Mucosa of descending colon (tissue), 3 donors: ENCODE results near the gene NFAM1. TPM values are rescaled to one million over a fixed set of nuclear protein-coding genes. Genes with fewer than 3 reads are reported as not detected.

Source experiments
- ATAC-seq: fragments of 200-7000 bp; cut with Tn5 transposase; one replicate; pipeline ENCODE4 v1.9.1; 2020; ENCODE audit warnings: mild to moderate bottlenecking, moderate library complexity
- DNase-seq, 3 donors: peaks; one replicate each; pipeline ENCODE4 v3.0.0-alpha.2; 2020
- H3K36me3 ChIP-seq: fragments of 200-600 bp; one replicate; pipeline ENCODE4 v1.8.0; 2021; ENCODE audit warnings: low read depth, mild to moderate bottlenecking
- H3K4me1 ChIP-seq: fragments of 200-600 bp; one replicate; pipeline ENCODE4 v1.8.0; 2021; ENCODE audit warnings: low read depth, mild to moderate bottlenecking
- H3K4me3 ChIP-seq: fragments of 200-600 bp; one replicate; pipeline ENCODE4 v1.8.0; 2021; ENCODE audit warnings: mild to moderate bottlenecking
- H3K9me3 ChIP-seq: fragments of 200-600 bp; one replicate; pipeline ENCODE4 v1.8.0; 2021; ENCODE audit warnings: mild to moderate bottlenecking
- CTCF ChIP-seq: fragments of 200-600 bp; IDR thresholded peaks from one replicate; pipeline ENCODE4 v1.8.0; 2022; ENCODE audit warnings: antibody characterized with exemption, mild to moderate bottlenecking
- intact Hi-C, 2 donors: fragments of 100-400 bp; cut with DNase I in 1 of 2; cut with micrococcal nuclease in 1 of 2; formaldehyde crosslinking; loops; one replicate each; pipeline versions ENCODE4 v1.11.0 to v1.11.1; 2022; cut with DNase I, micrococcal nuclease
- total RNA-seq, 3 donors: library from RNA; stranded (reverse); fragmentation: NEBNext Ultra II Directional in 2 of 3; extraction: Animal tissue kit (Norgen Biotek cat#: 25700) in 2 of 3; gene quantifications; one replicate each; pipeline versions ENCODE4 v1.2.1 to v1.2.4, GENCODE V29; 2021 to 2023
- donor health status: DM: no; HTN: no; CAD: no; lungs with moderate emphysema.
- donor health status: DM: no; HTN: no; CAD: no.
- donor health status: DM: no; HTN: yes; CAD: no.

The NFAM1 gene
- total RNA-seq, 3 donors from 2014 or later = 0.46 to 3.1 (median 2.9) TPM

- no peak for DNase-seq
- intact Hi-C loops = no loop called here
- peaks cover 9% of the 10 kb centered on the region for H3K4me1 ChIP-seq
- no peak for TF ChIP-seq CTCF
- no peaks in the 10 kb centered on the region for H3K36me3 ChIP-seq
- H3K9me3 ChIP-seq = no peaks in the 10 kb centered on the region
- ATAC-seq = peak; percentile 44
- H3K4me3 ChIP-seq = no peak overlapping the region
These were observed 88.6 kb downstream of the NFAM1 start for GRCh38 chr22:42343531-42344081.

GRCh38 chr22:42343121-42343454 lies 89.1 kb downstream of the NFAM1 start:
- TF ChIP-seq CTCF = no peak

GRCh38 chr22:42342426-42343120 lies 89.6 kb downstream of the NFAM1 start:
- no peak for ATAC-seq

More at GRCh38 chr22:42343121-42343454, 89.1 kb downstream of the NFAM1 start:
- peak in 2 of 3 donors; percentile 30 to 55 for DNase-seq
- Histone ChIP-seq H3K36me3 (no peaks in the 10 kb centered on the region), H3K4me1 (peaks cover 15% of the 10 kb centered on the region), H3K4me3 (no peak overlapping the region), H3K9me3 (no peaks in the 10 kb centered on the region)
- intact Hi-C loops = no loop called here
- ATAC-seq = peak; percentile 5

GRCh38 chr22:42341779-42342178 lies 90.4 kb downstream of the NFAM1 start:
- intact Hi-C loops = no loop called here
- Histone ChIP-seq H3K36me3 (no peaks in the 10 kb centered on the region), H3K9me3 (no peaks in the 10 kb centered on the region), H3K4me3 (no peak overlapping the region), H3K4me1 (peaks cover 15% of the 10 kb centered on the region)
- no peak for ATAC-seq
- DNase-seq = no peak
- TF ChIP-seq CTCF = no peak

More at GRCh38 chr22:42342426-42343120, 89.6 kb downstream of the NFAM1 start:
- TF ChIP-seq CTCF = no peak
- H3K36me3 ChIP-seq = no peaks in the 10 kb centered on the region
- no peak overlapping the region for H3K4me3 ChIP-seq
- intact Hi-C loops = no loop called here
- no peaks in the 10 kb centered on the region for H3K9me3 ChIP-seq
- DNase-seq = no peak
- H3K4me1 ChIP-seq = peaks cover 15% of the 10 kb centered on the region

- ATAC-seq (no peak), DNase-seq (no peak)
- TF ChIP-seq CTCF = no peak
- Histone ChIP-seq H3K4me1 (peaks cover 15% of the 10 kb centered on the region), H3K4me3 (no peak overlapping the region), H3K9me3 (no peaks in the 10 kb centered on the region), H3K36me3 (no peaks in the 10 kb centered on the region)
- intact Hi-C loops = no loop called here
These were observed 91.3 kb downstream of the NFAM1 start for GRCh38 chr22:42340829-42341383.
